ENCODE measurements around the gene ATG7.
"Not testable (repeated sequence)": the region's sequence is repeated elsewhere in the genome, so short reads cannot be mapped to it uniquely, and the experiment has no call there.

Gene ATG7

GRCh38 chr3:11461226-11461625, 189.0 kb downstream of the ATG7 start:
- no peak for TF ChIP-seq POLR2A (IDR thresholded peaks at IDR 0.05; ENCODE audit: extremely low read depth, insufficient read length)
- TF ChIP-seq MAX (IDR thresholded peaks at IDR 0.05; ENCODE audit: low read depth, low read length): no peak
- TF ChIP-seq, protein P1, sequence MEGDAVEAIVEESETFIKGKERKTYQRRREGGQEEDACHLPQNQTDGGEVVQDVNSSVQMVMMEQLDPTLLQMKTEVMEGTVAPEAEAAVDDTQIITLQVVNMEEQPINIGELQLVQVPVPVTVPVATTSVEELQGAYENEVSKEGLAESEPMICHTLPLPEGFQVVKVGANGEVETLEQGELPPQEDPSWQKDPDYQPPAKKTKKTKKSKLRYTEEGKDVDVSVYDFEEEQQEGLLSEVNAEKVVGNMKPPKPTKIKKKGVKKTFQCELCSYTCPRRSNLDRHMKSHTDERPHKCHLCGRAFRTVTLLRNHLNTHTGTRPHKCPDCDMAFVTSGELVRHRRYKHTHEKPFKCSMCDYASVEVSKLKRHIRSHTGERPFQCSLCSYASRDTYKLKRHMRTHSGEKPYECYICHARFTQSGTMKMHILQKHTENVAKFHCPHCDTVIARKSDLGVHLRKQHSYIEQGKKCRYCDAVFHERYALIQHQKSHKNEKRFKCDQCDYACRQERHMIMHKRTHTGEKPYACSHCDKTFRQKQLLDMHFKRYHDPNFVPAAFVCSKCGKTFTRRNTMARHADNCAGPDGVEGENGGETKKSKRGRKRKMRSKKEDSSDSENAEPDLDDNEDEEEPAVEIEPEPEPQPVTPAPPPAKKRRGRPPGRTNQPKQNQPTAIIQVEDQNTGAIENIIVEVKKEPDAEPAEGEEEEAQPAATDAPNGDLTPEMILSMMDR (IDR thresholded peaks at IDR 0.05; ENCODE audit: low read depth, low read length): no peak
- no peak for TF ChIP-seq MYC (IDR thresholded peaks at IDR 0.05; ENCODE audit: low read depth, low read length)
- H3K4me3 ChIP-seq (ENCODE audit: low read depth, low read length): no peak overlapping the region
- no peak for DNase-seq (ENCODE audit: low read depth)

- not testable (repeated sequence) for H3K4me3 ChIP-seq (ENCODE audit: low read depth, low read length); DNase-seq (ENCODE audit: low read depth)
Observed at GRCh38 chr3:11462673-11463072, 190.5 kb downstream of the ATG7 start.

DNA sequence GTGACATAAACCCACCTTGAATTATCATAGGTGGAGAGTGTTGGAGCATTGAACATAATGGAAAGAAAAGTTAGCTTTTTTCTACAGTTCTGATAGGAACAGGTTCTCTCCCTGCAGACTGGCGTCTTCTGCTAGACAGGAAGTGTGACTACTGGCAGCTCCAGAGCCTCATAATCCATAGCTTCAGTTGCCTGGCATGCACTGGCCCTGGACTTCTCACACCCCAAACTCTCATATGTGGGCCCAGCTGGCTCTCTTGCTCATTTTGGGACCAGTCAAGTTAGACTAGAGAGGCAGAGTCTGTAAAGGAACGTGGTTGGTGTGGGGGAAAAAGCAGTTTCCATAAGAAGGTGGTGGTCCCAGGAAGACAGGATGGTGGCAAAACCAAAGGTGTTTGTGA, 191.4 kb downstream of the ATG7 start:
- no peak for TF ChIP-seq MAX (IDR thresholded peaks at IDR 0.05; ENCODE audit: low read depth, low read length)
- TF ChIP-seq MYC (IDR thresholded peaks at IDR 0.05; ENCODE audit: low read depth, low read length): no peak
- TF ChIP-seq, protein P1 (IDR thresholded peaks at IDR 0.05; ENCODE audit: low read depth, low read length): no peak
- TF ChIP-seq POLR2A (IDR thresholded peaks at IDR 0.05; ENCODE audit: extremely low read depth, insufficient read length): no peak
- DNase-seq (ENCODE audit: low read depth): no peak

GRCh38 chr3:11464356-11464755, 192.2 kb downstream of the ATG7 start:
- DNase-seq (ENCODE audit: low read depth): no peak
- H3K4me3 ChIP-seq (ENCODE audit: low read depth, low read length): no peak overlapping the region
- TF ChIP-seq POLR2A (IDR thresholded peaks at IDR 0.05; ENCODE audit: extremely low read depth, insufficient read length) (no peak), MYC (IDR thresholded peaks at IDR 0.05; ENCODE audit: low read depth, low read length) (no peak), MAX (IDR thresholded peaks at IDR 0.05; ENCODE audit: low read depth, low read length) (no peak)
- TF ChIP-seq, protein P1 (IDR thresholded peaks at IDR 0.05; ENCODE audit: low read depth, low read length): no peak

More for the DNA sequence above, 191.4 kb downstream of the ATG7 start:
- H3K4me3 ChIP-seq (ENCODE audit: low read depth, low read length): no peak overlapping the region

GRCh38 chr3:11465744-11466616, 193.8 kb downstream of the ATG7 start:
- DNase-seq (ENCODE audit: low read depth): no peak
- H3K4me3 ChIP-seq (ENCODE audit: low read depth, low read length): no peak overlapping the region
- TF ChIP-seq, protein P1 (IDR thresholded peaks at IDR 0.05; ENCODE audit: low read depth, low read length): no peak
- TF ChIP-seq MAX (IDR thresholded peaks at IDR 0.05; ENCODE audit: low read depth, low read length) (no peak), POLR2A (IDR thresholded peaks at IDR 0.05; ENCODE audit: extremely low read depth, insufficient read length) (no peak), MYC (IDR thresholded peaks at IDR 0.05; ENCODE audit: low read depth, low read length) (no peak)

- H3K4me3 ChIP-seq (ENCODE audit: low read depth, low read length): no peak overlapping the region
- TF ChIP-seq POLR2A (IDR thresholded peaks at IDR 0.05; ENCODE audit: extremely low read depth, insufficient read length) (no peak), MYC (IDR thresholded peaks at IDR 0.05; ENCODE audit: low read depth, low read length) (no peak), MAX (IDR thresholded peaks at IDR 0.05; ENCODE audit: low read depth, low read length) (no peak)
- TF ChIP-seq, protein P1 (IDR thresholded peaks at IDR 0.05; ENCODE audit: low read depth, low read length): no peak
- no peak for DNase-seq (ENCODE audit: low read depth)
Observed at GRCh38 chr3:11467875-11468274, 195.7 kb downstream of the ATG7 start.

Measured in NB4 (cell line).